Neural cell (in vitro differentiated cells): ENCODE results near the gene ATP6V1D. TPM values are rescaled to one million over a fixed set of nuclear protein-coding genes. Genes with fewer than 3 reads are reported as not detected.

Source experiments
- H2AFZ ChIP-seq: fragments of 200-600, 300-800 bp; sonication (generic), shearing (Covaris generic); 2 replicates; pipeline ENCODE4 v1.6.0; 2014; ENCODE audit warnings: low read depth, mild to moderate bottlenecking, antibody characterized with exemption, low read length, moderate library complexity
- H3F3A ChIP-seq: fragments of 200-600 bp; shearing (Covaris generic); 2 replicates; pipeline ENCODE4 v1.6.1; 2016; ENCODE audit warnings: mild to moderate bottlenecking, moderate library complexity, mixed read lengths, antibody characterized with exemption, low read length; ENCODE audit not compliant: insufficient read depth, poor library complexity, severe bottlenecking
- H3K27ac ChIP-seq: fragments of 200-600, 300-800 bp; sonication (generic), shearing (Covaris generic); 2 replicates; pipeline ENCODE4 v1.5.1; 2014; ENCODE audit warnings: mild to moderate bottlenecking, low read length, moderate library complexity
- H3K27me3 ChIP-seq: fragments of 300-800, 200-600 bp; sonication (generic), shearing (Covaris generic); 2 replicates; pipeline ENCODE4 v1.6.0; 2014; ENCODE audit warnings: mild to moderate bottlenecking, low read depth, low read length, moderate library complexity; ENCODE audit not compliant: insufficient read depth
- H3K36me3 ChIP-seq: fragments of 300-800, 200-600 bp; sonication (generic), shearing (Covaris generic); 2 replicates; pipeline ENCODE4 v1.5.1; 2014; ENCODE audit warnings: mild to moderate bottlenecking, antibody characterized with exemption, low read length, moderate library complexity; ENCODE audit not compliant: insufficient read depth
- H3K4me2 ChIP-seq: fragments of 300-800, 200-600 bp; sonication (generic), shearing (Covaris generic); 2 replicates; pipeline ENCODE4 v1.6.0; 2014; ENCODE audit warnings: mild to moderate bottlenecking, low read length
- H3K4me3 ChIP-seq: fragments of 300-800, 200-600 bp; sonication (generic), shearing (Covaris generic); 2 replicates; pipeline ENCODE4 v1.5.1; 2014; ENCODE audit warnings: mild to moderate bottlenecking, low read length, moderate library complexity
- H3K79me2 ChIP-seq: fragments of 200-600 bp; shearing (Covaris generic); replicated peaks from 2 replicates; pipeline ENCODE4 v1.6.0; 2014; ENCODE audit warnings: mild to moderate bottlenecking, low read length, moderate library complexity; ENCODE audit not compliant: insufficient read depth
- H3K9ac ChIP-seq: fragments of 300-800, 200-600 bp; sonication (generic), shearing (Covaris generic); 2 replicates; pipeline ENCODE4 v1.6.1; 2016; ENCODE audit warnings: mild to moderate bottlenecking, low read length, mixed read lengths
- H3K9me2 ChIP-seq: fragments of 200-600 bp; shearing (Covaris generic); 2 replicates; pipeline ENCODE4 v1.6.1; 2016; ENCODE audit warnings: mild to moderate bottlenecking, low read length, mixed read lengths; ENCODE audit not compliant: insufficient read depth
- H3K9me3 ChIP-seq: fragments of 200-600, 300-800 bp; sonication (generic), shearing (Covaris generic); 2 replicates; pipeline ENCODE4 v1.6.1; 2016; ENCODE audit warnings: mild to moderate bottlenecking, mixed run types, low read length, moderate library complexity, mixed read lengths
- H4K20me1 ChIP-seq: fragments of 200-600 bp; shearing (Covaris generic); 2 replicates; pipeline ENCODE4 v1.6.1; 2016; ENCODE audit warnings: mild to moderate bottlenecking, mixed run types; ENCODE audit not compliant: insufficient read depth
- EP300 ChIP-seq: fragments of 450-650 bp; conservative IDR thresholded peaks from 2 replicates; pipeline ENCODE4 v1.6.1; 2014; ENCODE audit warnings: antibody characterized with exemption, mild to moderate bottlenecking, moderate library complexity; ENCODE audit not compliant: poor library complexity, severe bottlenecking
- EZH2 ChIP-seq: fragments of 200-600, 300-800 bp; shearing (Covaris generic), sonication (generic); IDR thresholded peaks from 2 replicates; pipeline ENCODE4 v1.6.1; 2014; ENCODE audit warnings: antibody characterized with exemption, low read length, borderline replicate concordance, mild to moderate bottlenecking; ENCODE audit not compliant: insufficient read depth, poor library complexity, severe bottlenecking
- MXI1 ChIP-seq: fragments of 450-650 bp; conservative IDR thresholded peaks from 2 replicates; pipeline ENCODE4 v1.6.1; 2014; ENCODE audit warnings: antibody characterized with exemption, mild to moderate bottlenecking; ENCODE audit not compliant: poor library complexity, severe bottlenecking
- POLR2AphosphoS5 ChIP-seq: IDR thresholded peaks from 2 replicates; pipeline ENCODE4 v1.6.1; 2012
- RAD21 ChIP-seq: fragments of 450-650 bp; conservative IDR thresholded peaks from 2 replicates; pipeline ENCODE4 v1.6.1; 2014; ENCODE audit warnings: antibody characterized with exemption, mild to moderate bottlenecking, moderate library complexity
- SMC3 ChIP-seq: fragments of 450-650 bp; conservative IDR thresholded peaks from 2 replicates; pipeline ENCODE4 v1.6.1; 2014; ENCODE audit warnings: antibody characterized with exemption, mild to moderate bottlenecking, moderate library complexity; ENCODE audit not compliant: poor library complexity
- TAF1 ChIP-seq: IDR thresholded peaks from 2 replicates; pipeline ENCODE4 v1.6.1; 2012; ENCODE audit warnings: low read depth
- polyA plus RNA-seq: library from polyadenylated mRNA; depleted of rRNA; stranded (reverse); fragments of >200 nt; gene quantifications from 2 replicates; pipeline ENCODE4 v1.2.3, GENCODE V29; 2014
- TF ChIP-seq, protein P1 (sequence below): fragments of 450-650 bp; IDR thresholded peaks from 2 replicates; pipeline ENCODE4 v1.5.1; 2014; ENCODE audit warnings: antibody characterized with exemption, mild to moderate bottlenecking, moderate library complexity; ENCODE audit not compliant: poor library complexity, severe bottlenecking
- TF ChIP-seq, protein P2 (sequence below): IDR thresholded peaks from 2 replicates; pipeline ENCODE4 v1.6.1; 2012; ENCODE audit warnings: borderline replicate concordance

The ATP6V1D gene
- polyA plus RNA-seq, 1 donor from 2014 or later: 216 TPM

DNA sequence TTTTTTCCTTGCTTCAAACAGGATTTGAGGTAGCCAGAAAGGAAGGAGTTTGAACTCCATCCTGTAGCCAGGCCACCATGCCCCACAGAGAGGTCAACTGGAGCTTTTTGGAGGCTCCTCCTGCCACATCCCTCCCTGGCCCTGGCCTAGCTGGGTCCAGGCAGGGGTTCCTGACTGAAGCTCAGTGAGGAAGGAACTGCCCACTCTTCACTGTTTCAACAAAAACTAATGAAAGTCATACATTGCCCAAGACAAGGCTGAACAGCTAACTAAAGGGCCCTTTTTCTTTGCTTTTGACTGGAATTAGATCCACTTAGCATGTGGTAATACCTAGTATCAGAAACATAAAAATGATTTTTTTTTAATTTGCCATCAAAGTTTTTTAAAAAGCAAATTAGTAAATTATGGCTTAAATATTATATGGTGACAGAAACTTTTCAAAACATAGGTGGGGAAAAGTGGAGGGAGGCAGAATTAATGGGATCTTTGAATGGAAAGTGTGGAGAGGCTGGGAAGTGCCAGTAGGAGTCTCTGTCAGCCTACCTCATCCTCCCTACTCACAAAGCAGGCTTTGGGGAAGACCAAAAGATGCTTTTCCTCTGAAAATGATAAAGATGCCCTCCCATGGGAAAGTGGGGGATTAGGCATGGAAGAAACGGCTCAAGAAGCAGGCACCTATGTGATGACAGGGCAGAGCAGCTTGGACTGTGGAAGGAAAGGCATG, 30.4 kb upstream of the ATP6V1D start:
- H3F3A ChIP-seq: no peaks in the 10 kb centered on the region
- no peaks in the 10 kb centered on the region for H3K9me3 ChIP-seq
- no peaks in the 10 kb centered on the region for H3K79me2 ChIP-seq
- no peaks in the 10 kb centered on the region for H3K9me2 ChIP-seq
- TF ChIP-seq, protein P1, sequence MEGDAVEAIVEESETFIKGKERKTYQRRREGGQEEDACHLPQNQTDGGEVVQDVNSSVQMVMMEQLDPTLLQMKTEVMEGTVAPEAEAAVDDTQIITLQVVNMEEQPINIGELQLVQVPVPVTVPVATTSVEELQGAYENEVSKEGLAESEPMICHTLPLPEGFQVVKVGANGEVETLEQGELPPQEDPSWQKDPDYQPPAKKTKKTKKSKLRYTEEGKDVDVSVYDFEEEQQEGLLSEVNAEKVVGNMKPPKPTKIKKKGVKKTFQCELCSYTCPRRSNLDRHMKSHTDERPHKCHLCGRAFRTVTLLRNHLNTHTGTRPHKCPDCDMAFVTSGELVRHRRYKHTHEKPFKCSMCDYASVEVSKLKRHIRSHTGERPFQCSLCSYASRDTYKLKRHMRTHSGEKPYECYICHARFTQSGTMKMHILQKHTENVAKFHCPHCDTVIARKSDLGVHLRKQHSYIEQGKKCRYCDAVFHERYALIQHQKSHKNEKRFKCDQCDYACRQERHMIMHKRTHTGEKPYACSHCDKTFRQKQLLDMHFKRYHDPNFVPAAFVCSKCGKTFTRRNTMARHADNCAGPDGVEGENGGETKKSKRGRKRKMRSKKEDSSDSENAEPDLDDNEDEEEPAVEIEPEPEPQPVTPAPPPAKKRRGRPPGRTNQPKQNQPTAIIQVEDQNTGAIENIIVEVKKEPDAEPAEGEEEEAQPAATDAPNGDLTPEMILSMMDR: no peak
- no peak for TF ChIP-seq SMC3
- no peak for TF ChIP-seq RAD21
- no peak for TF ChIP-seq MXI1
- TF ChIP-seq EZH2: no peak
- TF ChIP-seq, protein P2, sequence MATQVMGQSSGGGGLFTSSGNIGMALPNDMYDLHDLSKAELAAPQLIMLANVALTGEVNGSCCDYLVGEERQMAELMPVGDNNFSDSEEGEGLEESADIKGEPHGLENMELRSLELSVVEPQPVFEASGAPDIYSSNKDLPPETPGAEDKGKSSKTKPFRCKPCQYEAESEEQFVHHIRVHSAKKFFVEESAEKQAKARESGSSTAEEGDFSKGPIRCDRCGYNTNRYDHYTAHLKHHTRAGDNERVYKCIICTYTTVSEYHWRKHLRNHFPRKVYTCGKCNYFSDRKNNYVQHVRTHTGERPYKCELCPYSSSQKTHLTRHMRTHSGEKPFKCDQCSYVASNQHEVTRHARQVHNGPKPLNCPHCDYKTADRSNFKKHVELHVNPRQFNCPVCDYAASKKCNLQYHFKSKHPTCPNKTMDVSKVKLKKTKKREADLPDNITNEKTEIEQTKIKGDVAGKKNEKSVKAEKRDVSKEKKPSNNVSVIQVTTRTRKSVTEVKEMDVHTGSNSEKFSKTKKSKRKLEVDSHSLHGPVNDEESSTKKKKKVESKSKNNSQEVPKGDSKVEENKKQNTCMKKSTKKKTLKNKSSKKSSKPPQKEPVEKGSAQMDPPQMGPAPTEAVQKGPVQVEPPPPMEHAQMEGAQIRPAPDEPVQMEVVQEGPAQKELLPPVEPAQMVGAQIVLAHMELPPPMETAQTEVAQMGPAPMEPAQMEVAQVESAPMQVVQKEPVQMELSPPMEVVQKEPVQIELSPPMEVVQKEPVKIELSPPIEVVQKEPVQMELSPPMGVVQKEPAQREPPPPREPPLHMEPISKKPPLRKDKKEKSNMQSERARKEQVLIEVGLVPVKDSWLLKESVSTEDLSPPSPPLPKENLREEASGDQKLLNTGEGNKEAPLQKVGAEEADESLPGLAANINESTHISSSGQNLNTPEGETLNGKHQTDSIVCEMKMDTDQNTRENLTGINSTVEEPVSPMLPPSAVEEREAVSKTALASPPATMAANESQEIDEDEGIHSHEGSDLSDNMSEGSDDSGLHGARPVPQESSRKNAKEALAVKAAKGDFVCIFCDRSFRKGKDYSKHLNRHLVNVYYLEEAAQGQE: no peak
- no peak for TF ChIP-seq POLR2AphosphoS5
- TF ChIP-seq TAF1: no peak
- no peak for TF ChIP-seq EP300
- H3K27me3 ChIP-seq: no peaks in the 10 kb centered on the region
- peaks cover 6% of the 10 kb centered on the region for H3K36me3 ChIP-seq
- no peak overlapping the region for H3K27ac ChIP-seq
- H4K20me1 ChIP-seq: no peaks in the 10 kb centered on the region
- H3K9ac ChIP-seq: no peak overlapping the region
- no peak overlapping the region for H3K4me3 ChIP-seq
- H2AFZ ChIP-seq: no peak overlapping the region
- H3K4me2 ChIP-seq: no peak overlapping the region

DNA sequence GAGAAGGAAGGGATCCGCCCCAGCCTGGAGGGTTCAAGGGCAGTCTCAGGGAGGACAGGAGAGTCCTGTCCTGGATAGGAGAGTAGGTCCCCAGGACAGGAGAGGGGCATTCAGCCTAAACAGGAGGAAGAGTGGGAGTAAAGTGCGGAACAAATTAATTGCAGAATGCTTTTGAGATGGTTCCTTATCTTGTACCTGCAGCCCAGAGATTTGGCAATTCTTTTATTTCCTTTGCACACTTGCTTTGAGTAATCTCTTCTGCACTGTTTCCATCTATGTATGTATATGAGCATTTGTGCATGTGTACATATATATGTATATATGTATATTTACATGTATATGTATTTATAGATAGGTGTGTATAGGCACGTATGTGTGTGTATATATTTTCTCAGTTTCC, 29.7 kb upstream of the ATP6V1D start:
- no peak overlapping the region for H3K9ac ChIP-seq
- TF ChIP-seq TAF1 (no peak), EZH2 (no peak), MXI1 (no peak), EP300 (no peak), SMC3 (no peak), RAD21 (no peak), POLR2AphosphoS5 (no peak)
- TF ChIP-seq, protein P1: no peak
- TF ChIP-seq, protein P2: no peak
- H3K4me3 ChIP-seq: no peak overlapping the region
- no peak overlapping the region for H3K27ac ChIP-seq
- no peaks in the 10 kb centered on the region for H3F3A ChIP-seq
- H3K79me2 ChIP-seq: no peaks in the 10 kb centered on the region
- H3K9me2 ChIP-seq: no peaks in the 10 kb centered on the region
- no peak overlapping the region for H2AFZ ChIP-seq
- H3K9me3 ChIP-seq: no peaks in the 10 kb centered on the region
- H3K36me3 ChIP-seq: peaks cover 6% of the 10 kb centered on the region
- H3K27me3 ChIP-seq: no peaks in the 10 kb centered on the region
- no peaks in the 10 kb centered on the region for H4K20me1 ChIP-seq
- H3K4me2 ChIP-seq: no peak overlapping the region
